Hematopoietic multipotent progenitor cell treated with erythropoietin and hydrocortisone succinate and interleukin-3 and kit ligand, for 4 days (in vitro differentiated cells): ENCODE measurements around the gene FSTL5.

Experiments
- DNase-seq: peaks from one replicate; pipeline ENCODE4 v3.0.0-alpha.2; 2015

Gene FSTL5

DNA sequence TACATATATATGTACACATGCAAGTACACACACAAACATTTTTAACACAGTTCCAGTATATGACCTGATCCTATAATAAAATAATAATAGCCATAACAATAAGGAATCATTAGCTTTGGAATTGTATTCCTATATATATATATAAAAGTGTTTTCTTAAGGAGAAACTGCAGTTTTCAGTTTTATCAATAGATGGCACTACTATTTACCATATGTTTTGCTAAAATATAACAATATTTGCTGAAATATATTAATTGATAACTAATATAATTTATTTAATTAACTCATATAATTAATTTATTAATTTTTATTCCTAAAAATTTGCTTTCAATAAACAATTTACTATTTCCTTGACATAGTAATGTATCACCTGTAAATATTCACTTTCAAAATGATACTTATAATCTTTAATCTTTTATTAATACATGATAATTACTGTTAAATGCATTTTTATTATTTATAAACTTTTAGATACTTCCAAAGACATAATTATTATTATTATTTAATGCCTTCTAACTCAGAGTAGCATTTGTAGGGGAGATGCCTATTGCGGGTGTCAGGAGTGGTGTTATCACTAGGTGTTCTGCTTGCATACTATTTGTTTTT lies 599.5 kb downstream of the FSTL5 start:
- DNase-seq, result peak; percentile 21

GRCh38 chr4:161555689-161556660 lies 607.8 kb downstream of the FSTL5 start:
- no peak for DNase-seq

GRCh38 chr4:161554372-161554990 lies 609.3 kb downstream of the FSTL5 start:
- peak; percentile 19 for DNase-seq

- DNase-seq, result no peak
Observed at GRCh38 chr4:161546902-161547301, 616.9 kb downstream of the FSTL5 start.

DNA sequence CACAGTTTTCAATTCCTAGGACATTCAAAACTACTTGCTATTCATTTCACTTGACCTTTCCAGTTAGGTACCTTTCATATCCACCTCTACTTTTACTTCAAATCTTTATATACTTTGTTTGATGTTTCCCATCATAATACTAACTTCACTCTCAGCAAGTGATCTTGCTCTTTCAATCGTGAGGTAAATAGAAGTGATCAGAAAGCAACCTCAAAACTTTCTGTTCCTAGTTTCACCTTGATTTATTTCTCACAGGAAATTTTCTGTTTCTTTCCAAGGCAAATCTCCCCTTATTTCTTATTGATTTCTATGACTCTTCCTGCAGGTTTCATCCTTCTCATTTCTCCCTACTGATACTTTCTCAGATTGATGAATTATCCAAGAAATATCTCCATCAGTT lies 623.5 kb downstream of the FSTL5 start:
- no peak for DNase-seq

DNA sequence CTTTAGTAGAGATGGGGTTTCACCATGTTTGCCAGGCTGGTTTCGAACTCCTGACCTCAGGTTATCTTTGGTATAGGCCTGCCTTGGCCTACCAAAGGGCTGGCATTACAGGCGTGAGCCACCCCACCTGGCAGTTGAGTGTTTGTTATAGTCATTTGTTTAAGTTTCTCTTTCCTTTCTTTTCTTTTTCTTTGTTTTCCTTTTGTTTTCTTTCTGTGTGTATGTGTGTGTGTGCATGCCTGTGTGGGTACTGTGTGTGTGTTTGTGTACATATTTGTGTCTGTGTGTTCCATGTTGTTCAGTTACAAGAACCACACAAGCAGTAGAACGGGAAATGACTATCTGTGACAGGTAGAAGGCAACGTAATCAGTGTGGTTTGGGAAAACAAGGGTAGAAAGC lies 624.9 kb downstream of the FSTL5 start:
- DNase-seq, result no peak

DNA sequence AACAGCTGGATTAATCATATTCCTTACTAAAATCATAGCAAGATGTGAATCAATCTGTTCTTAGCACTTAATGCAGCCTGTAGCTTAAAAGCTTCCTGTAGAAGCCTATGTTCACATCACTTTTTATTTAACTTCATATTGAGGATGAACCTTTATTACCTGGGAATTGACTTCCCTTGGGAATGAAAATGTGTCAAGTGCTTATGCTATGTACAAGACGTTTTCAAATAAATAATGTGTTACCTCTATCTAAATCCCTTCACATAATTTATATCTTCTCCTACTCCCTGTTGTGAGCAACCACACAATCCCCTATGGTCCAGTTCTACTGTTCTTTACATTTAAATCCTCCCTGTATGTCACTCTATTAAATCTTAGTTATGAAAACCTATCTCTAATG lies 633.1 kb downstream of the FSTL5 start:
- DNase-seq, result no peak

DNA sequence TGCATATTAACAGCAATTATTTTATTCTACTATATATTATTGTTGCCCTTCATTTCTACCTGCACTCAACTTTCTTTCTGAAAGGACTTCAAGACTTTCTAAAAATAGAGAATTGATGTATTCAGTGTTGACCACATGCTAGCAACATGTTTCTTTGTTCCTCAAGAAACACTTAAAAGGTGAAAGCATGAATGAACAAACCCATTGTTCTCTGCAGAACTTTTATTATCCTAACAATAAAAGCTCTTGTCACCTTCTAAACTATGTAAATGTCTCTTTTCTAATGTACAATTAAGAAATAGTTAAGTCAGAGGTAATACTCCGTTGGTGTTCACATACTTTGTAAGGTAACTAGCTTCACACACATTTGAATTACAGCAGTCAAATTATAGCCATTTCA lies 638.7 kb downstream of the FSTL5 start:
- no peak for DNase-seq

- no peak for DNase-seq
Observed at GRCh38 chr4:161522031-161522430, 641.8 kb downstream of the FSTL5 start.

DNA sequence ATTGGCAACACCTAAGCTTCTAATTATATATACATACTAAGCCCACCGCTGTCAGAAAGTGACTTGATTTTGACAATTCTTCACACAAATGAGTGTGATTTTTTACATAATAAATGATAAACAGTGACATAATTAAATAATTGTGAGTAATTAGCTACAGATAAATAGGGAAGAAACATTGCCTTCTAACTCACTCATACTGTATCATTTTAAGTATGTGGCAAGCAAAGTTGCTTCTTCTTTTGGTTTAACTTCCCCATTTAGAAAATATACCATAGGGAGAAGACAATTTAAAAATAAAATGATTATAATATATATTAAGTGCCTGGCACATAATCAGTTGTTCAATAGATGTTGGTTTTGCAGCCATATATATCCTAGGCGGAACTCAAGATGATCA lies 644.2 kb downstream of the FSTL5 start:
- peak; percentile 36 for DNase-seq

- peak; percentile 26 for DNase-seq
Observed at GRCh38 chr4:161517941-161518340, 645.9 kb downstream of the FSTL5 start.

GRCh38 chr4:161505141-161505540 lies 658.7 kb downstream of the FSTL5 start:
- DNase-seq, result no peak

DNA sequence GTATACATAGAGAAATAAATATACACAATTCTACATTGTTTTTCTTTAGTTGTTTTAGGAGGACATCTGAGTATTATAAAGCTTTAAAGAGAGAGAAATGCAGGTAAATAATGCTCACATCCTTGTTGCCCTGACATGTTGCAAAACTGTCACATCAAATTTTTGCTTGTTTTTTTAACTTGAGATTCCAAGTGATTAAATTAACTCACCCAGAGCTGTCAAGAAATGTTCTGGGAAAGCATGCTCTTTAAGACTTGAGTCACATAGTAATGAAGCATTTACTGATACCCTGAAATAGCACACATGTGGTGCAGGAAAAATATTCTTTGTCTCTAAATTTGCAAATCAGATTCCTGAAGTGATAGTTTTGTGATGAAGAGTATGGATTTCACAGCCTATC lies 665.6 kb downstream of the FSTL5 start:
- no peak for DNase-seq

- DNase-seq, result peak; percentile 65
Observed at GRCh38 chr4:161486461-161486860, 677.3 kb downstream of the FSTL5 start.

- DNase-seq, result no peak
Observed at GRCh38 chr4:161466316-161466715, 697.5 kb downstream of the FSTL5 start.

- no peak for DNase-seq
Observed at GRCh38 chr4:161463436-161463835, 700.4 kb downstream of the FSTL5 start.

DNA sequence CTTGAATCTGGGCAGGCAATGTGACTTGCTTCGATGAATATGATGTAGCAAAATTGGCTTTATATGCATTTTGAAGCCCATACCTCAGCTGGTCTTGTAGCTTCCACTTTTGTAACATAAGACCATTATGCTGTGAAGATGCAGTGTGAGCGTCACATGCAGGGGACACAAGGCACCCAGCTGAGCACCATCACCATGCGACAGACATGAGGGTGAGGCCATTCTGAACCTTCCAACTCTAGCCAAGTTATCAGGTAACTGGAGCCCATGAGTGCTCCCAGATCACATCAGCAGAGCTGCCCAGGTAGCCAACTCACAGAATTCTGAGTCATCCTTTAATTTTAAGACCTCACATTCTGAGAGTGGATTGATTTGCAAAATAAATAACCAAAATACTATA lies 705.9 kb downstream of the FSTL5 start:
- no peak for DNase-seq

DNA sequence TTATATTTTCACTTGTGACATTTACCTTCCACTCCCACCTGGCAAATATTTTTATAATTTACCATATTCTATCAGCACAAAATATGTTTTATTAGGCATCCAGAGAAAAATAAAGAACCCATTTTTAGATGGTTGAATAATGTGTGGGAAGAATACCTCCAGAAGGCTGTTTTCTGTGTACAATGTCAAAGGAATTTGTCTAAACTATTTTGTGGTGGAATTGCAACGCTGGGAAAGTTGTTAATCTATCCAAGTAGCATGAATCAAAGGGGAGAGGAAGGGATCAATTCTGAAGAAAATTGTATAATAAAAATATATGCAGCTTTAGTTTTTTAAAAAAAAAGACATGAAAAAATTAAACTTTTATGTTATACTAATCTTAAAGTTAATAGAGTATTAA lies 706.5 kb downstream of the FSTL5 start:
- DNase-seq, result no peak

GRCh38 chr4:161454860-161455259 lies 708.9 kb downstream of the FSTL5 start:
- DNase-seq, result no peak

DNA sequence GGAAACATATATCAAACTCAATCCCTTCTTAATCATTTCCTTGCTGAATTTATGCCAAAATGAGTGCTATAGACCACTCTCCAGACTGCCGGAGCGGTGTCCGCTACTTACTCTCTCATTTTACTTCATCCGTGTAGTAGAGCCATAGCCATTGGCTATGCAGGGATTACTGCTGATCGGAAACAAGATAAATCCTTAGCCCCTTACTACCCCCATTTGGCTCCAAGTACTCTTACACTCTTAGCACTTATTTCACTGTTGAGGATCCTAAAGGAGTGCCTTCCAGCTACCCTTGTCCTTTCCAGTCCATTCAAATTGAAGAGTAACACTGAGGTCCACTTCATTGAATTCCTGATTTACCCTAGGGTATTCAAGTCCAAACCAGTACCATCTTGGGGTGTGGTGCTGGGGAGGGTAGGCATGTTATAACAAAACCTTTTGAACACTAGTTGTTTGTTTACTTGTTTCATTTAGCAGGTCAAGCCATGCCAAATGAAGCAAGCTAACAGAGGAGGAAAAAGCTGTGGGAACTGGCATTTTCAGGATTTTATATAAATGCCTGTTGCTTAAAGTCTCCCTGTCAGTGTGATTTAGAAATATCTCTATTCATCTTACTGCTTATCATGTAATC lies 715.1 kb downstream of the FSTL5 start:
- no peak for DNase-seq

GRCh38 chr4:161444626-161445025 lies 719.2 kb downstream of the FSTL5 start:
- DNase-seq, result no peak

DNA sequence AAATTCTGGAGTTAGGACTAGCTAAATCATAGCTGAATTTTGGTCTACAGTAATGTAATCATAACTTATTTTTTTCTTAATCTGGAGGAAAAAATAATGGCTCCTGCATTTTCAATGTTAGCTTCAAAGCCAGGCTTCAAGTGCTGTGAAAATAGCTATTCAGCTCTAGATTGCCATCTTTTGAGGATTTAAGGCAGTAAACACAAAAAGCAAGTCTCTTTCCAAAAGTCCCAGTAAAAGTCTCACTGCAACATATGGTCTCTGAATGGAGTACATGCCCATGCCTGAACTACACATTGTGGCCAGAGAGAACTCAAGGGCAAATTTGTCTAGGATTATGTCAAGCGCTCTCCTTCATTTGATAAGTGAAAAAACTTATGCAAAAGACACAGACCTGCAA lies 720.9 kb downstream of the FSTL5 start:
- DNase-seq, result no peak

DNA sequence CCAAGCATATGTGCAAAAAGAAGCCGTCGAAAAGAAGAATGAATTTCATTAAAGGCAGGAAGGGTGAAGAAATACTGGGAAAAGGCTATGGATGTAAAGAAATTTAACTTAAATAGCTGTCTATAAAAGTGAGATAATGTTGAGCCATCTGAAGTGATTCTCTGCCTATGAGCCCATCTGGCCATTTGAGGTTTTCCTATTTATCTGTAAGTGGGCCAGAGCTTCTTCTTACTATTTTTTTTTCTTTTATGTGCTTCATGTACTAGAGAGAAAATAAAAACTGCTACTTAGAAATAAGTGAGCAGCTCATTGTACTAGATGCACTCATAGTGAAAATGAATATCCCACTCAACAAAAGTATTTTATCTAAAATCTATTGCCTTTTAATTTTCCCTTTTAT lies 725.7 kb downstream of the FSTL5 start:
- DNase-seq, result no peak
